Caco-2 (cell line): ENCODE data around the gene FRMPD1. TPM values are rescaled to one million over a fixed set of nuclear protein-coding genes. Genes with fewer than 3 reads are reported as not detected.

Source experiments
- BruUV-seq: library from RNA; stranded (reverse); fragments of 400-500 nt; replicated peaks from 2 replicates; lab custom pipeline; 2021; lab: Mats Ljungman, UMichigan
- CTCF ChIA-PET: fragments of 300-600 bp; sonication (Branson Sonifier 250); formaldehyde crosslinking; loops from one replicate; lab custom pipeline; 2022; ENCODE audit warnings: antibody characterized with exemption; lab: Charles Lee
- POLR2A ChIA-PET: fragments of 300-600 bp; sonication (Branson Sonifier 250); formaldehyde crosslinking; loops from one replicate; lab custom pipeline; 2022; ENCODE audit warnings: antibody characterized with exemption; lab: Charles Lee
- DNase-seq, 2 experiments: peaks; one replicate each; pipeline versions ENCODE4 v3.0.0 to v3.0.0-alpha.2; 2020 to 2022
- H3K27me3 ChIP-seq: replicated peaks from 2 replicates; pipeline ENCODE4 v1.6.0; 2011; ENCODE audit warnings: low read length; ENCODE audit not compliant: control insufficient read depth, insufficient read depth
- H3K36me3 ChIP-seq: 2 replicates; pipeline ENCODE4 v1.5.1; 2011; ENCODE audit warnings: low read length; ENCODE audit not compliant: control insufficient read depth, insufficient read depth
- H3K4me1 ChIP-seq: fragments of 250-450 bp; sonication (Bioruptor Pico); 2 replicates; pipeline ENCODE4 v1.5.1; 2020; ENCODE audit warnings: mild to moderate bottlenecking
- H3K4me3 ChIP-seq: 2 replicates; pipeline ENCODE4 v1.5.1; 2011; ENCODE audit warnings: low read depth, mild to moderate bottlenecking, control low read depth, low read length
- H3K9me3 ChIP-seq: fragments of 250-450 bp; sonication (Bioruptor Pico); 2 replicates; pipeline ENCODE4 v1.5.1; 2020; ENCODE audit warnings: mild to moderate bottlenecking, moderate library complexity
- H3K27ac Mint-ChIP-seq: one replicate; pipeline ENCODE4 v1.8.0; 2022; ENCODE audit warnings: mixed read lengths; ENCODE audit not compliant: unreplicated experiment
- H3K27me3 Mint-ChIP-seq: one replicate; pipeline ENCODE4 v1.8.0; 2022; ENCODE audit warnings: mixed read lengths; ENCODE audit not compliant: insufficient read depth, unreplicated experiment
- H3K36me3 Mint-ChIP-seq: one replicate; pipeline ENCODE4 v1.8.0; 2022; ENCODE audit warnings: mild to moderate bottlenecking, mixed read lengths; ENCODE audit not compliant: insufficient read depth, unreplicated experiment
- H3K4me1 Mint-ChIP-seq: one replicate; pipeline ENCODE4 v1.8.0; 2022; ENCODE audit warnings: low read depth, mixed read lengths; ENCODE audit not compliant: unreplicated experiment
- H3K4me3 Mint-ChIP-seq: one replicate; pipeline ENCODE4 v1.8.0; 2022; ENCODE audit warnings: mild to moderate bottlenecking, moderate library complexity, mixed read lengths; ENCODE audit not compliant: unreplicated experiment
- H3K9me3 Mint-ChIP-seq: one replicate; pipeline ENCODE4 v1.8.0; 2022; ENCODE audit warnings: mixed read lengths; ENCODE audit not compliant: unreplicated experiment
- intact Hi-C: fragments of 100-400 bp; cut with micrococcal nuclease; formaldehyde crosslinking; loops from one replicate; pipeline ENCODE4 v1.10.0; 2022; ENCODE audit not compliant: unreplicated experiment
- total RNA-seq: library from RNA; stranded (reverse); gene quantifications from 2 replicates; pipeline ENCODE4 v1.2.3, GENCODE V29; 2022
- TF ChIP-seq, protein P1 (sequence below), 2 experiments: fragments of 200-600 bp in 1 of 2; IDR thresholded peaks; 1 replicate in 1 of 2; 2 replicates in 1 of 2; pipeline versions ENCODE4 v1.5.1 to v1.8.0; 2011 to 2022; ENCODE audit warnings: antibody characterized with exemption in 1 of 2, control low read depth in 1 of 2, inconsistent platforms in 1 of 2, low read depth in 1 of 2, low read length in 1 of 2, mild to moderate bottlenecking in 1 of 2, moderate library complexity in 1 of 2; ENCODE audit not compliant: insufficient read depth in 1 of 2, severe bottlenecking in 1 of 2, unreplicated experiment in 1 of 2

FRMPD1 gene
- total RNA-seq, 1 experiment from 2014 or later: not detected

DNA sequence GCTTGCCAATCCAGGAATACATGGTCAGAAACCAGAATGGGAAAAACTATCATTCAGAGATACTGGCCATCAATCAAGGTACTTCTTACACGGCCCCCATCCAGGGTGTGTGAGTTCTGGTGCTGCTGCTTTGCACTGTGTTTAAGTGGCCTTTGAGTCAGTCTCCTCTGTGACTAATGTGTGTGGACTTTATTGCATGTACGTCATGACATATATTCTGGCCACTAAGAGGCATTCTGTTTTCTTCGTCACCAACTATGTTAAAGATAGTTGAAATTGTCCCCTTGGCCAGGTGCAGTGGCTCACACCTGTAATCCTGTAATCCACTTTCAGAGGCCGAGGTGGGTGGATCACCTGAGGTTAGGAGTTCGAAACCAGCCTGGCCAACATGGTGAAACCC lies 125.6 kb downstream of the FRMPD1 start:
- no peaks in the 10 kb centered on the region for H3K4me1 Mint-ChIP-seq
- H3K36me3 ChIP-seq: peaks cover 2% of the 10 kb centered on the region; the same call in 1 of the 2 replicates
- DNase-seq: no peak
- no peak overlapping the region for H3K4me3 ChIP-seq
- ChIA-PET CTCF (no interaction called here), POLR2A (no interaction called here)
- peaks cover 61% of the 10 kb centered on the region for H3K36me3 Mint-ChIP-seq
- no peaks in the 10 kb centered on the region for H3K9me3 Mint-ChIP-seq
- no peak overlapping the region for H3K27ac Mint-ChIP-seq
- TF ChIP-seq, protein P1, sequence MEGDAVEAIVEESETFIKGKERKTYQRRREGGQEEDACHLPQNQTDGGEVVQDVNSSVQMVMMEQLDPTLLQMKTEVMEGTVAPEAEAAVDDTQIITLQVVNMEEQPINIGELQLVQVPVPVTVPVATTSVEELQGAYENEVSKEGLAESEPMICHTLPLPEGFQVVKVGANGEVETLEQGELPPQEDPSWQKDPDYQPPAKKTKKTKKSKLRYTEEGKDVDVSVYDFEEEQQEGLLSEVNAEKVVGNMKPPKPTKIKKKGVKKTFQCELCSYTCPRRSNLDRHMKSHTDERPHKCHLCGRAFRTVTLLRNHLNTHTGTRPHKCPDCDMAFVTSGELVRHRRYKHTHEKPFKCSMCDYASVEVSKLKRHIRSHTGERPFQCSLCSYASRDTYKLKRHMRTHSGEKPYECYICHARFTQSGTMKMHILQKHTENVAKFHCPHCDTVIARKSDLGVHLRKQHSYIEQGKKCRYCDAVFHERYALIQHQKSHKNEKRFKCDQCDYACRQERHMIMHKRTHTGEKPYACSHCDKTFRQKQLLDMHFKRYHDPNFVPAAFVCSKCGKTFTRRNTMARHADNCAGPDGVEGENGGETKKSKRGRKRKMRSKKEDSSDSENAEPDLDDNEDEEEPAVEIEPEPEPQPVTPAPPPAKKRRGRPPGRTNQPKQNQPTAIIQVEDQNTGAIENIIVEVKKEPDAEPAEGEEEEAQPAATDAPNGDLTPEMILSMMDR (IDR thresholded peaks at IDR 0.05; ENCODE audit: insufficient read depth in 1 of 2, low read depth in 1 of 2, low read length in 1 of 2, severe bottlenecking in 1 of 2, unreplicated experiment in 1 of 2): no peak
- intact Hi-C loops: no loop called here
- no peaks in the 10 kb centered on the region for H3K9me3 ChIP-seq
- H3K27me3 Mint-ChIP-seq: no peaks in the 10 kb centered on the region
- no peak overlapping the region for H3K4me3 Mint-ChIP-seq
- no TSS peak for BruUV-seq
- no peaks in the 10 kb centered on the region for H3K4me1 ChIP-seq
- H3K27me3 ChIP-seq: no peaks in the 10 kb centered on the region

DNA sequence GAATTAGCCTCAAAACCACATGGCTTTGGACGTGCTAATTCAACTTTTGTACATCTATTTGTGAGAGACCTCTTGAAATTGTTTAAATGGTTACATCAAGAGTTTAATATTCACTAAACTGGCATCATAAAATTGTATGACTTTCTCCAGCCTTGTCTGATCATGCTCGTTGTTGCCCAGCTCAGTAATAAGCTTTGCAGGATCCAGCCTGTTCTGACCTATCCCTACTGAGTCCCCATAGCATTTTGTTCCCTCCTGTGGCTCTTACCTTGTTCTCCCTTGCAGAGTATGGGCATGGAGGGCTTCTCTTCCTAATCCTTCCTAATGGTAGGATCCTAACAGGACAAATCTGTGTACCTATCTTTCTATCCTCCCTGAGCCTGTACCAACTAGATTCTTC lies 127.8 kb downstream of the FRMPD1 start:
- H3K9me3 ChIP-seq: no peaks in the 10 kb centered on the region
- no peak overlapping the region for H3K4me3 Mint-ChIP-seq
- CTCF ChIA-PET: no interaction called here
- H3K27ac Mint-ChIP-seq: no peak overlapping the region
- H3K4me1 Mint-ChIP-seq: peaks cover 9% of the 10 kb centered on the region
- H3K36me3 Mint-ChIP-seq: peaks cover 59% of the 10 kb centered on the region
- peaks cover 4% of the 10 kb centered on the region for H3K36me3 ChIP-seq
- no peaks in the 10 kb centered on the region for H3K9me3 Mint-ChIP-seq
- H3K27me3 ChIP-seq: no peaks in the 10 kb centered on the region
- BruUV-seq: no TSS peak
- H3K27me3 Mint-ChIP-seq: no peaks in the 10 kb centered on the region
- TF ChIP-seq, protein P1 (IDR thresholded peaks at IDR 0.05; ENCODE audit: insufficient read depth in 1 of 2, low read depth in 1 of 2, low read length in 1 of 2, severe bottlenecking in 1 of 2, unreplicated experiment in 1 of 2): no peak
- no peak for DNase-seq
- intact Hi-C loops: no loop called here
- no peak overlapping the region for H3K4me3 ChIP-seq
- no peaks in the 10 kb centered on the region for H3K4me1 ChIP-seq
- POLR2A ChIA-PET: no interaction called here

DNA sequence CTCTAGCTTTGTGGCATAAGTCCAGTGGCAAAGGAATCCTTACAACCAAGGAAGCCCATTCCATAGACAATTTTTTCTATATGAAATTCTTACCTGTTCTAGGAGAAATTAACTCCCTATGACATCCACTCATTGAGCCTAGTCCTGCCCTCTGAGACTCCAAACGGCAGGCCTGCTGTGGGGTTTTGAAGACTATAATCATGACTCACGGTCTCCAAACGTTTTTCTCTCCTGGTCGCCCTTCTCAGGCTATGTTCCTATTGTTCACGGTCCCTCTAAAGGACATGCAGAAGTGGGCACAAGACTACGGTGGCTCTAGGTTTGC lies 133.5 kb downstream of the FRMPD1 start:
- peak overlapping the region; percentile 97 for H3K4me3 ChIP-seq
- POLR2A ChIA-PET: interaction anchor here (0.7 to 1.9 kb wide), 3 partner anchors 17 to 192 kb away, joined by 3 to 12 read pairs (median 7); partner anchors contain the start of genes DCAF10 and TOMM5
- TF ChIP-seq, protein P1 (IDR thresholded peaks at IDR 0.05; ENCODE audit: insufficient read depth in 1 of 2, low read depth in 1 of 2, low read length in 1 of 2, severe bottlenecking in 1 of 2, unreplicated experiment in 1 of 2): no peak
- DNase-seq: no peak
- no peaks in the 10 kb centered on the region for H3K27me3 ChIP-seq
- H3K36me3 ChIP-seq: peaks cover 4% of the 10 kb centered on the region
- CTCF ChIA-PET: interaction anchor here (1.0 kb wide), 1 partner anchor 299 kb away, joined by 3 read pairs; the partner anchor contains the start of gene POLR1E
- 0 out of 2 replicates have a peak, but pooled peaks cover 3% of the 10 kb centered on the region for H3K4me1 ChIP-seq
- H3K4me1 Mint-ChIP-seq: peaks cover 9% of the 10 kb centered on the region
- no peaks in the 10 kb centered on the region for H3K27me3 Mint-ChIP-seq
- no peaks in the 10 kb centered on the region for H3K9me3 ChIP-seq
- peaks cover 33% of the 10 kb centered on the region for H3K36me3 Mint-ChIP-seq
- H3K27ac Mint-ChIP-seq: peak overlapping the region; percentile 98
- peak overlapping the region; percentile 97 for H3K4me3 Mint-ChIP-seq
- TSS peak; percentile 25 for BruUV-seq
- no peaks in the 10 kb centered on the region for H3K9me3 Mint-ChIP-seq
- intact Hi-C loops: loop anchor here (2.0 to 10.0 kb wide), 3 partner anchors 31 to 199 kb away; partner anchors contain the start of genes SLC25A51 and TRMT10B
